Dedifferentiated amniotic fluid mesenchymal stem cell (primary cell): ENCODE data around the gene IGHMBP2.

ENCODE experiments used
- DNase-seq: peaks from one replicate; pipeline ENCODE4 v3.0.0-alpha.2; 2016; ENCODE audit errors: extremely low spot score

The IGHMBP2 gene

GRCh38 chr11:68980776-68981065, 77.0 kb downstream of the IGHMBP2 start, which contains the start of gene MRGPRD:
Gene MRGPRD, minus strand, starts transcription at chr11:68980986. Its CDS starts 0 bp downstream, at chr11:68980986.
- DNase-seq, result no peak

- DNase-seq, result no peak
Measured at GRCh38 chr11:68982134-68982533, 78.4 kb downstream of the IGHMBP2 start.

DNA sequence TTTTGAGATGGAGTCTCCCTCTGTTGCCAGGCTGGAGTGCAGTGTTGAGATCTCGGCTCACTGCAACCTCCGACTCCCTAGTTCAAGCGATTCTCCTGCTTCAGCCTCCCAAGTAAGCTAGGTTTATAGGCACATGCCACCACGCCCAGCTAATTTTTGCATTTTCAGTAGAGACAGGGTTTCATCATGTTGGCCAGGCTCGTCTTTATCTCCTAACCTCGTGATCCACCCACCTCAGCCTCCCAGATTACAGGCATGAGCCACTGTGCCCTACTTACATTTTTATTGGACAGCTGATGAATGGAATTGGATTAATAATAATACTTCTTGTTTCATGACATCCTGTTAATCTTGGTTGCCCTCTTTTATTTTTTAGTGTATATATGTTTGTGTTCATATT, 80.1 kb downstream of the IGHMBP2 start:
- no peak for DNase-seq

GRCh38 chr11:68987211-68987610, 83.5 kb downstream of the IGHMBP2 start:
- no peak for DNase-seq

GRCh38 chr11:68988491-68988890, 84.8 kb downstream of the IGHMBP2 start:
- no peak for DNase-seq
